ENCODE data around the gene STK4. TPM values are rescaled to one million over a fixed set of nuclear protein-coding genes. Genes with fewer than 3 reads are reported as not detected.

The STK4 gene
- total and polyA plus RNA-seq, 2 of the 8 experiments (the other 6 are each of a cell fraction or from before 2014, with no cell fraction given) = 12.0 to 34.3 TPM

DNA sequence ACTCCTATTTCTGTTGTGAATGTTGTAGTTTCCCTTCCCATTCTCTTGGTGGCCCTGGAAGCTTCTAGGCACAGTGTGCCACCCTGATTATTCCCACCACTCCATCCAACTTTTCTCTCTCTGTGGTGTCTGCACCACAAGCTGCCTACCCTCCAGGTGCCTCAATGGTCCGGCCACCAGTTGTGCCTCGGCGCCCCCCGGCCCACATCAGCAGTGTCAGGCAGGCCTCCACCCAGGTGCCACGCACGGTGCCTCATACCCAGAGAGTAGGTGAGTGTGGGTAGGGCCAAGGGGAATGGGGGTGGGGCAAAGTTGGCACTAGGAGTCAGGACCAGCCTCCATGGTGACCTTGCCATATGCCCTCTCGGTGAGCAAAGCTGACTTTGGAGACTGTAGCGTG, 33.4 kb upstream of the STK4 start (continued):
- TF ChIP-seq, protein P1, sequence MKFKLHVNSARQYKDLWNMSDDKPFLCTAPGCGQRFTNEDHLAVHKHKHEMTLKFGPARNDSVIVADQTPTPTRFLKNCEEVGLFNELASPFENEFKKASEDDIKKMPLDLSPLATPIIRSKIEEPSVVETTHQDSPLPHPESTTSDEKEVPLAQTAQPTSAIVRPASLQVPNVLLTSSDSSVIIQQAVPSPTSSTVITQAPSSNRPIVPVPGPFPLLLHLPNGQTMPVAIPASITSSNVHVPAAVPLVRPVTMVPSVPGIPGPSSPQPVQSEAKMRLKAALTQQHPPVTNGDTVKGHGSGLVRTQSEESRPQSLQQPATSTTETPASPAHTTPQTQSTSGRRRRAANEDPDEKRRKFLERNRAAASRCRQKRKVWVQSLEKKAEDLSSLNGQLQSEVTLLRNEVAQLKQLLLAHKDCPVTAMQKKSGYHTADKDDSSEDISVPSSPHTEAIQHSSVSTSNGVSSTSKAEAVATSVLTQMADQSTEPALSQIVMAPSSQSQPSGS (IDR thresholded peaks at IDR 0.05; ENCODE audit: low read length) = no peak
- TF ChIP-seq ZNF274 (IDR thresholded peaks at IDR 0.05; ENCODE audit: borderline replicate concordance, extremely low read depth, low read length) (no peak), TCF12 (IDR thresholded peaks at IDR 0.05; ENCODE audit: low read depth, low read length) (no peak)

Measured in H1 (cell line).